H9 (cell line): ENCODE data around the gene IGFBP4. TPM values are rescaled to one million over a fixed set of nuclear protein-coding genes. Genes with fewer than 3 reads are reported as not detected.

Experiments used
- DNase-seq: peaks from one replicate; pipeline ENCODE4 v3.0.0-alpha.2; 2017
- H2AFZ ChIP-seq: one replicate; pipeline ENCODE4 v1.6.1; 2013; ENCODE audit warnings: mild to moderate bottlenecking, low read length, control low read depth, moderate library complexity
- H2AK5ac ChIP-seq: 2 replicates; pipeline ENCODE4 v1.6.1; 2013; ENCODE audit warnings: low read length, control low read depth, mixed read lengths; ENCODE audit not compliant: insufficient read length
- H2BK120ac ChIP-seq: one replicate; pipeline ENCODE4 v1.6.1; 2013; ENCODE audit warnings: low read depth, mild to moderate bottlenecking, low read length, control low read depth, inconsistent platforms; ENCODE audit not compliant: poor library complexity, severe bottlenecking
- H2BK12ac ChIP-seq: 2 replicates; pipeline ENCODE4 v1.6.1; 2013; ENCODE audit warnings: low read length, control low read depth, mixed read lengths, low read depth; ENCODE audit not compliant: insufficient read length
- H2BK15ac ChIP-seq: 2 replicates; pipeline ENCODE4 v1.6.1; 2013; ENCODE audit warnings: low read depth, low read length, control low read depth
- H2BK20ac ChIP-seq: one replicate; pipeline ENCODE4 v1.6.1; 2013; ENCODE audit warnings: low read depth, mild to moderate bottlenecking, low read length, control low read depth, inconsistent platforms; ENCODE audit not compliant: poor library complexity, severe bottlenecking
- H2BK5ac ChIP-seq: 2 replicates; pipeline ENCODE4 v1.6.1; 2013; ENCODE audit warnings: low read length, control low read depth, mixed read lengths; ENCODE audit not compliant: insufficient read length
- H3K14ac ChIP-seq: 2 replicates; pipeline ENCODE4 v1.6.1; 2013; ENCODE audit warnings: low read length, control low read depth; ENCODE audit not compliant: insufficient read depth
- H3K18ac ChIP-seq: 2 replicates; pipeline ENCODE4 v1.6.1; 2013; ENCODE audit warnings: low read depth, mild to moderate bottlenecking, mixed read lengths, low read length, control low read depth; ENCODE audit not compliant: insufficient read length
- H3K23ac ChIP-seq: 2 replicates; pipeline ENCODE4 v1.6.1; 2013; ENCODE audit warnings: low read length, control low read depth, mixed read lengths, low read depth; ENCODE audit not compliant: insufficient read length
- H3K23me2 ChIP-seq: 2 replicates; pipeline ENCODE4 v1.6.1; 2013; ENCODE audit warnings: low read depth, mild to moderate bottlenecking, mixed read lengths, low read length, control low read depth; ENCODE audit not compliant: insufficient read length, poor library complexity, severe bottlenecking
- H3K27ac ChIP-seq: 2 replicates; pipeline ENCODE4 v1.5.1; 2013; ENCODE audit warnings: low read length, control low read depth, mixed read lengths, low read depth; ENCODE audit not compliant: insufficient read length
- H3K27me3 ChIP-seq: 2 replicates; pipeline ENCODE4 v1.6.1; 2013; ENCODE audit warnings: low read length, control low read depth, inconsistent platforms; ENCODE audit not compliant: insufficient read depth
- H3K4ac ChIP-seq: 2 replicates; pipeline ENCODE4 v1.6.1; 2013; ENCODE audit warnings: low read depth, mild to moderate bottlenecking, control low read depth, inconsistent platforms, low read length, moderate library complexity
- H3K4me1 ChIP-seq: 2 replicates; pipeline ENCODE4 v1.6.1; 2013; ENCODE audit warnings: low read length, control low read depth, inconsistent platforms; ENCODE audit not compliant: insufficient read depth
- H3K4me2 ChIP-seq: 2 replicates; pipeline ENCODE4 v1.6.1; 2013; ENCODE audit warnings: low read length, control low read depth, mixed read lengths; ENCODE audit not compliant: insufficient read length, insufficient read depth
- H3K56ac ChIP-seq: 2 replicates; pipeline ENCODE4 v1.6.1; 2013; ENCODE audit warnings: low read depth, mild to moderate bottlenecking, mixed read lengths, low read length, control low read depth; ENCODE audit not compliant: insufficient read length
- H3K79me1 ChIP-seq: 2 replicates; pipeline ENCODE4 v1.6.1; 2013; ENCODE audit warnings: low read depth, mild to moderate bottlenecking, moderate library complexity, low read length, control low read depth, inconsistent platforms; ENCODE audit not compliant: insufficient read depth, poor library complexity, severe bottlenecking
- H3K79me2 ChIP-seq: 2 replicates; pipeline ENCODE4 v1.6.1; 2013; ENCODE audit warnings: low read length, control low read depth, inconsistent platforms; ENCODE audit not compliant: insufficient read depth
- H3K9ac ChIP-seq: 2 replicates; pipeline ENCODE4 v1.6.1; 2013; ENCODE audit warnings: low read length, control low read depth, mixed read lengths; ENCODE audit not compliant: insufficient read length; ENCODE audit errors: extremely low read depth
- H3K9me3 ChIP-seq: one replicate; pipeline ENCODE4 v1.6.1; 2013; ENCODE audit warnings: low read depth, low read length, inconsistent platforms; ENCODE audit not compliant: control insufficient read depth
- H3T11ph ChIP-seq: one replicate; pipeline ENCODE4 v1.6.1; 2013; ENCODE audit warnings: mild to moderate bottlenecking, low read length, control low read depth, inconsistent platforms
- H4K20me1 ChIP-seq: one replicate; pipeline ENCODE4 v1.6.1; 2013; ENCODE audit not compliant: control insufficient read depth, insufficient read length, insufficient read depth
- H4K5ac ChIP-seq: 2 replicates; pipeline ENCODE4 v1.6.1; 2013; ENCODE audit warnings: low read depth, mild to moderate bottlenecking, mixed read lengths, low read length, control low read depth; ENCODE audit not compliant: insufficient read length
- H4K8ac ChIP-seq: replicated peaks from 2 replicates; pipeline ENCODE4 v1.6.1; 2013; ENCODE audit warnings: low read length, control low read depth, mixed read lengths, low read depth; ENCODE audit not compliant: insufficient read length
- H4K91ac ChIP-seq: 2 replicates; pipeline ENCODE4 v1.6.1; 2013; ENCODE audit warnings: low read depth, mild to moderate bottlenecking, moderate library complexity, mixed read lengths, low read length, control low read depth; ENCODE audit not compliant: insufficient read length
- H3K27ac Mint-ChIP-seq, 3 experiments: 2 replicates in 2 of 3; 3 replicates in 1 of 3; pipeline ENCODE4 v1.8.0; 2020 to 2021; ENCODE audit warnings: mixed read lengths in 3 of 3, mild to moderate bottlenecking in 1 of 3, moderate library complexity in 1 of 3
- H3K27me3 Mint-ChIP-seq: 2 replicates; pipeline ENCODE4 v1.8.0; 2021; ENCODE audit warnings: low read depth, mild to moderate bottlenecking, moderate library complexity, mixed read lengths
- H3K36me3 Mint-ChIP-seq, 3 experiments: 2 replicates in 2 of 3; 3 replicates in 1 of 3; pipeline ENCODE4 v1.8.0; 2020 to 2021; ENCODE audit warnings: low read depth in 3 of 3, mixed read lengths in 3 of 3; ENCODE audit not compliant: insufficient read depth in 1 of 3
- H3K4me1 Mint-ChIP-seq, 2 experiments: 2 replicates each; pipeline ENCODE4 v1.8.0; 2020; ENCODE audit warnings: mixed read lengths in 2 of 2
- H3K4me3 Mint-ChIP-seq, 2 experiments: 2 replicates in 1 of 2; 3 replicates in 1 of 2; pipeline ENCODE4 v1.8.0; 2020 to 2021; ENCODE audit warnings: mild to moderate bottlenecking in 2 of 2, mixed read lengths in 2 of 2, moderate library complexity in 1 of 2
- H3K9me3 Mint-ChIP-seq, 2 experiments: 2 replicates in 1 of 2; 3 replicates in 1 of 2; pipeline ENCODE4 v1.8.0; 2020; ENCODE audit warnings: mild to moderate bottlenecking in 2 of 2, mixed read lengths in 2 of 2, moderate library complexity in 1 of 2
- CTCF ChIP-seq: fragments of 200-600 bp; sonication (generic); conservative IDR thresholded peaks from 3 replicates; pipeline ENCODE4 v1.8.0; 2021; ENCODE audit warnings: antibody characterized with exemption, mild to moderate bottlenecking
- WGBS: extraction: QIAGEN DNeasy Blood & Tissue Kit; methylation state at CpG from one replicate; pipeline ENCODE4 v1.1.7; 2013; ENCODE audit warnings: missing lambda C conversion rate, low lambda C conversion rate, mixed read lengths; ENCODE audit not compliant: insufficient read length; ENCODE audit errors: extremely low coverage; 5-methylcytosine and 5-hydroxymethylcytosine counted together
- long read RNA-seq: library from polyadenylated mRNA; unstranded; transcript quantifications from one replicate; pipeline ENCODE4 v2.0.0, GENCODE V29; 2020
- total RNA-seq: library from RNA; stranded (reverse); gene quantifications from 2 replicates; pipeline ENCODE4 v1.2.1, GENCODE V29; 2021

The IGFBP4 gene
- 49.9 and 51.1 TPM in 2 replicates for total RNA-seq
- long read RNA-seq, transcript IGFBP4-201 (4 exons, 2,200 nt): major isoform, 12 of 28 reads
- long read RNA-seq, partial matches to known transcripts: 15 of 28 reads
- long read RNA-seq, other reads (novel, unspliced or antisense): 1 of 28 reads

GRCh38 chr17:40443196-40443987 is at the start of gene IGFBP4:
Gene IGFBP4 (plus strand): TSS chr17:40443450. CDS start chr17:40443736, 286 bp downstream.
- H2BK5ac ChIP-seq: no peak within 1 kb of the TSS
- no peaks in the 10 kb centered on the region for H4K20me1 ChIP-seq
- H3K79me1 ChIP-seq: no peaks in the 10 kb centered on the region
- Mint-ChIP-seq H3K9me3 (no peaks in the 10 kb centered on the region; a peak in 1 of 5 replicates), H3K27ac (no peak within 1 kb of the TSS), H3K27me3 (peaks cover 23% of the 10 kb centered on the region), H3K36me3 (peaks cover 0 to 6% (median 0%) of the 10 kb centered on the region in 3 experiments; a peak in 3 of 7 replicates), H3K4me3 (peak within 1 kb of the TSS; percentile 73 to 94), H3K4me1 (peaks cover 30 to 36% of the 10 kb centered on the region in 2 experiments)
- no peak within 1 kb of the TSS for H3T11ph ChIP-seq
- H3K14ac ChIP-seq: peak within 1 kb of the TSS; percentile 85
- H3K18ac ChIP-seq: peak within 1 kb of the TSS; percentile 48
- no peak within 1 kb of the TSS for H2BK120ac ChIP-seq
- H4K91ac ChIP-seq: no peak within 1 kb of the TSS
- H3K4me1 ChIP-seq: peaks cover 9% of the 10 kb centered on the region
- no peaks in the 10 kb centered on the region for H3K9me3 ChIP-seq
- peak; percentile 89 for DNase-seq
- no peak within 1 kb of the TSS for H3K4ac ChIP-seq
- WGBS: no CpG with 5 or more reads among the region's 98 CpGs
- no peak within 1 kb of the TSS for H2BK20ac ChIP-seq
- peak within 1 kb of the TSS; percentile 61 for H3K9ac ChIP-seq
- H2AFZ ChIP-seq: no peak within 1 kb of the TSS
- H3K23ac ChIP-seq: no peak within 1 kb of the TSS
- no peak within 1 kb of the TSS for H3K56ac ChIP-seq
- no peak within 1 kb of the TSS; the same call in 1 of the 2 replicates for H2BK15ac ChIP-seq
- H3K4me2 ChIP-seq: peak within 1 kb of the TSS; percentile 78
- H4K5ac ChIP-seq: no peak within 1 kb of the TSS
- no peak within 1 kb of the TSS for H2AK5ac ChIP-seq
- no peaks in the 10 kb centered on the region; the same call in 1 of the 2 replicates for H3K79me2 ChIP-seq
- H2BK12ac ChIP-seq: no peak within 1 kb of the TSS
- H3K27ac ChIP-seq: no peak within 1 kb of the TSS
- TF ChIP-seq CTCF: peak; percentile 35; the same call in 2 of the 3 replicates
- peaks cover 19% of the 10 kb centered on the region for H3K23me2 ChIP-seq
- no peaks in the 10 kb centered on the region for H3K27me3 ChIP-seq
- H4K8ac ChIP-seq: no peak within 1 kb of the TSS
